ENCODE measurements around the gene COL12A1. TPM values are rescaled to one million over a fixed set of nuclear protein-coding genes. Genes with fewer than 3 reads are reported as not detected.

The COL12A1 gene
- total and polyA plus RNA-seq, 10 of the 15 experiments (the other 5 are each of a cell fraction or from before 2014, with no cell fraction given): under 0.01 to 0.69 (median 0.11) TPM; not detected in 6

DNA sequence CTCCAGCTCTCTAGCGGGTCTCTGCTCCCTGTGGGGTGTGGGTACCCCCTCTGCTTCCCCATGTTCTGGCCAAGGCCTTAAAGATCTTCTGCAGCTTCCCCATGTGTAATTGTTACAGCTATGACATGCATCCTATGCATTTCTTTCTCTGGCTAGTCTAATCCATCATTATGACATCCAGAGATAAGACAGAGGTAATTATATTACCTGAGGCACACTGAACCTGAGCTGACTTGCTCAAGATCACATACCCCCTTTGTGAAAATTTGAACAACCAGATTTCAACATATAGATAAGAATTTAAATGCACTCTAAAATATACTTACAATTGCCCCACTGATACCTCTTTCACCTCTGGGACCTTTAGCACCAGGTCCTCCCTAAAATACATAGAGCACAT is 102.4 kb downstream of the COL12A1 start (continued):
- TF ChIP-seq, protein P1, sequence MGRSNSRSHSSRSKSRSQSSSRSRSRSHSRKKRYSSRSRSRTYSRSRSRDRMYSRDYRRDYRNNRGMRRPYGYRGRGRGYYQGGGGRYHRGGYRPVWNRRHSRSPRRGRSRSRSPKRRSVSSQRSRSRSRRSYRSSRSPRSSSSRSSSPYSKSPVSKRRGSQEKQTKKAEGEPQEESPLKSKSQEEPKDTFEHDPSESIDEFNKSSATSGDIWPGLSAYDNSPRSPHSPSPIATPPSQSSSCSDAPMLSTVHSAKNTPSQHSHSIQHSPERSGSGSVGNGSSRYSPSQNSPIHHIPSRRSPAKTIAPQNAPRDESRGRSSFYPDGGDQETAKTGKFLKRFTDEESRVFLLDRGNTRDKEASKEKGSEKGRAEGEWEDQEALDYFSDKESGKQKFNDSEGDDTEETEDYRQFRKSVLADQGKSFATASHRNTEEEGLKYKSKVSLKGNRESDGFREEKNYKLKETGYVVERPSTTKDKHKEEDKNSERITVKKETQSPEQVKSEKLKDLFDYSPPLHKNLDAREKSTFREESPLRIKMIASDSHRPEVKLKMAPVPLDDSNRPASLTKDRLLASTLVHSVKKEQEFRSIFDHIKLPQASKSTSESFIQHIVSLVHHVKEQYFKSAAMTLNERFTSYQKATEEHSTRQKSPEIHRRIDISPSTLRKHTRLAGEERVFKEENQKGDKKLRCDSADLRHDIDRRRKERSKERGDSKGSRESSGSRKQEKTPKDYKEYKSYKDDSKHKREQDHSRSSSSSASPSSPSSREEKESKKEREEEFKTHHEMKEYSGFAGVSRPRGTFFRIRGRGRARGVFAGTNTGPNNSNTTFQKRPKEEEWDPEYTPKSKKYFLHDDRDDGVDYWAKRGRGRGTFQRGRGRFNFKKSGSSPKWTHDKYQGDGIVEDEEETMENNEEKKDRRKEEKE (IDR thresholded peaks at IDR 0.05): no peak
- no peak for TF ChIP-seq KAT2A (conservative IDR thresholded peaks at IDR 0.05; ENCODE audit: control insufficient read depth, low read depth, low read length)
- TF ChIP-seq NFYA (IDR thresholded peaks at IDR 0.05; ENCODE audit: borderline replicate concordance, low read depth, low read length): no peak
- no peak for TF ChIP-seq RCOR1 (conservative IDR thresholded peaks at IDR 0.05; ENCODE audit: low read depth, low read length)
- no peak for TF ChIP-seq RFX5 (IDR thresholded peaks at IDR 0.05; ENCODE audit: low read depth, low read length)
- no peak for TF ChIP-seq IRF4 (IDR thresholded peaks at IDR 0.05; ENCODE audit: low read depth, low read length)
- no peak for TF ChIP-seq KDM1A (IDR thresholded peaks at IDR 0.05; ENCODE audit: borderline replicate concordance)

DNA sequence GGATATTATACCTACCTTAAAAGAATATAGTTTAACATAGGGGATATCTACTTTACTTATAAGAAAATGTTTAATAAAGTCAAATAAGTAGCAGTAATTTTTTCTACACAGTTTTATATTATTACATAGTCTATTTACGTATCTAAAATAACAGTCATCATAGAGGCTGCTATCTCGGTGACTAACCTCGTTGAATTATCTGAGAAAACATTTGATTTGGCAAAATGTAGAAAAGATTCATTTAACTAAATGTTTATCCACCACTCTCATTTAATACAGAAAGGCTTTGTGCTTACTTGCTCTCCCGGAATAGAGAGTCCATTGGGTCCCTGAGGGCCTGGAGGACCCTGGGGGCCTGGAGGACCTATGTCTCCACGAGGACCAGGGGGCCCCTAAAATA is 103.6 kb downstream of the COL12A1 start:
- Histone ChIP-seq H3K4me2 (ENCODE audit: control insufficient read depth, insufficient read depth) (no peak overlapping the region), H3K4me3 (no peak overlapping the region), H3K27me3 (replicated peaks in 1 of 2; ENCODE audit: control insufficient read depth in 2 of 2, insufficient read depth in 2 of 2, low read length in 1 of 2) (no peaks in the 10 kb centered on the region), H3K36me3 (ENCODE audit: control insufficient read depth in 2 of 2, insufficient read depth in 2 of 2, low read length in 1 of 2) (no peaks in the 10 kb centered on the region), H3K79me2 (ENCODE audit: control insufficient read depth, insufficient read depth, low read length) (no peaks in the 10 kb centered on the region), H4K20me1 (ENCODE audit: control insufficient read depth, insufficient read depth) (no peaks in the 10 kb centered on the region), H3K9ac (ENCODE audit: control insufficient read depth, insufficient read depth, low read length) (no peak overlapping the region), H2AFZ (ENCODE audit: control insufficient read depth, low read depth, low read length) (no peak overlapping the region), H3K4me1 (ENCODE audit: control insufficient read depth, insufficient read depth, low read length) (no peaks in the 10 kb centered on the region), H3K9me3 (replicated peaks; ENCODE audit: control insufficient read depth, insufficient read depth, low read length) (no peaks in the 10 kb centered on the region), H3K27ac (ENCODE audit: control insufficient read depth, insufficient read depth) (no peak overlapping the region)
- ChIA-PET SMC1A (ENCODE audit: uncharacterized antibody, unreplicated experiment) (no interaction called here), RAD21 (ENCODE audit: unreplicated experiment) (no interaction called here), CTCF (no interaction called here), POLR2A (no interaction called here)
- no peak for TF ChIP-seq ATF3 (IDR thresholded peaks at IDR 0.05; ENCODE audit: borderline replicate concordance, extremely low read depth, low read depth, low read length)
- no TSS peak for BruUV-seq (replicated peaks)
- ATAC-seq (no peak), DNase-seq (ENCODE audit: low read depth, low spot score) (no peak), FAIRE-seq (no peak)
- 13% methylated on average over 5 of the region's 5 CpGs for WGBS (ENCODE audit: insufficient coverage, insufficient replicate concordance, low lambda C conversion rate, missing lambda C conversion rate)
- intact Hi-C loops (cut with micrococcal nuclease; ENCODE audit: unreplicated experiment) (no loop called here), in situ Hi-C loops (cut with MboI) (no loop called here)
